Dermis lymphatic vessel endothelial cell (primary cell): ENCODE data around the gene BCAP29. TPM values are rescaled to one million over a fixed set of nuclear protein-coding genes. Genes with fewer than 3 reads are reported as not detected.

Source experiments
- total RNA-seq: library from RNA; depleted of rRNA; stranded (reverse); fragments of >200 nt; gene quantifications from 2 replicates; pipeline ENCODE4 v1.2.1, GENCODE V29; 2014

BCAP29 gene, protein sequence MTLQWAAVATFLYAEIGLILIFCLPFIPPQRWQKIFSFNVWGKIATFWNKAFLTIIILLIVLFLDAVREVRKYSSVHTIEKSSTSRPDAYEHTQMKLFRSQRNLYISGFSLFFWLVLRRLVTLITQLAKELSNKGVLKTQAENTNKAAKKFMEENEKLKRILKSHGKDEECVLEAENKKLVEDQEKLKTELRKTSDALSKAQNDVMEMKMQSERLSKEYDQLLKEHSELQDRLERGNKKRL
- 74.1 and 79.2 TPM in 2 replicates for total RNA-seq

DNA sequence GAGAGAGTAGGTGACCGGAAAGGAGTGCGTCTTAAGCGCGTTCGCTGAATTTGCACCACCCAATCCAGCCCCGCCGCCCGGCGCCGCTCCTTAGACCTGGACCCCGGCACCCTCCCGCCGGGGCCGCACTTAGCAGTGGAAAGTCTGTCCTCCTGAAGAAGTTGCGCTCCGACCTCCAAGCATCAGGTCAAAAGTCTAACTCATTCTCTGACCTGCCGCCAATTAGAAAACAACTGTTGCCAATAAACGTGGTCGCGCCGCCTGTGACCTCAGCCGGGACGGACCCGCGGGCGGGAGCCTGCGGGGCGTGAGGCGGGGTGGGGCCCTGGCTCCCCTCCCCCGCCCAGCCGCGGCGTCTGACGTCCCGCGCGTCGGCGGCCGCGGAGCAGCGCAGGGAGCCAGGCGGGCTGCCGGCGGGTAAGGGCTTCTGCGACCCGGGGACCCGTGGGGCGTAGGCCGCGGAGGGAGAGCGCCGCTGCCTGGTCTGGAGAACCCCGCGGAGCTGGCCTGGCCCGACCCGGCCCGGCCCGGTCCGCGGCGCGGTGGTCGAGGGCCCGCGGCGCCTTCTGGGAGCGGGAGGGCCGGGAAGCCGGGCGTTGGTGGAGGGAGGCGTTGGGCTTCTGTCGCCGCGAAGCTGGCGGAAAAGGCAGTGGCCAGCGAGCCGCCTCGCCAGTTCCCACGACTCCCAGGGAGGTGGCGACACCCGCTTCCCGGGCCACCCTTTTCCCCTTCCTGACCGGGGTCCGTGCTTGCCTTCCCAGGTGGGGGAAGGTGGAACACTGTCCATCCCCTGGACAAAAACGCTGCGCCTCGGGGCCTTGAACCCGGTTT is at the start of gene BCAP29:
BCAP29 (plus strand) TSS at position 362 of the 831 bp plus-strand sequence. CDS start 527 bp downstream, outside the sequence.

DNA sequence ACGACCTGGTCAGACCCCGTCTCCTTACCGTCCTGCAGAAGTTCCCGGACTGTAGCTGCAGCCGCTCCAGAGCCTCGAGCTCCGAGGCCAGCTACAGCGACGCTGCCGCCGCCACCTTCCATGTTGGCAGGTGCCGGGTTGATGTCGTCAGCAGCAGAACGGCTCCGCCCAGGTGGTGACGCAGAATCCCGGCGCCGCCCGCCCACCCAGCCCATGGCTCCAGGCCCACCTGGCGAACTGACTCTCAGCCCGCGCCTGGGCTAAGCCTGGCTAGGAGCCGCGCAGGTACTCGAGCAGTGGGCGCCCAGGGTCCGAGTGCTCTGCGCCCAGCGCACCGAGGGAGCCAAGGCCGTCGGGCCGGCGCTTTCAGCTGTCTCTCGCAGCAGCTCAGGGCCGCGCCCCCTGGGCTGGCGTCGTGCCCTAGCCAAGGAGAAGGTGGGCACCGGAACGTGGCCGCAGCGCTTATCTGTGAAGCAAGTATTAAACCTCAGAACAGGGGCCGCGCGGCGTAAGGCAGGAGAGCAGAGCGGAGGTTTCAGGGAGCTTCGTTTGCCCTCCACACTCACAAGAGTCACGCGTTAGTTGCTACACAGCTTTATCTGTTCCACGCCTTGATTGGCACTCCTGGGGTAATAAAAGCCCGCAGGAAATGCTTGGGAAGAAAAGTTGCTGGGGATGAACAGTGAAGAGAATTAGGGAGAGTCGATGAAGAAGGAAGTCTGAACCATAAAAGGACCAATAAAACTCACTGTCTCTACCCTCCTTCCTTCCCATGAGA is 16.1 kb upstream of the BCAP29 start, which contains the start of the genes COG5 and DUS4L:
COG5 (minus strand) TSS at position 146 of the 778 bp plus-strand sequence; CDS start at position 122, 24 bp downstream.
DUS4L (plus strand) TSS at position 197 of the 778 bp plus-strand sequence. CDS start 3,100 bp downstream, outside the sequence.

DNA sequence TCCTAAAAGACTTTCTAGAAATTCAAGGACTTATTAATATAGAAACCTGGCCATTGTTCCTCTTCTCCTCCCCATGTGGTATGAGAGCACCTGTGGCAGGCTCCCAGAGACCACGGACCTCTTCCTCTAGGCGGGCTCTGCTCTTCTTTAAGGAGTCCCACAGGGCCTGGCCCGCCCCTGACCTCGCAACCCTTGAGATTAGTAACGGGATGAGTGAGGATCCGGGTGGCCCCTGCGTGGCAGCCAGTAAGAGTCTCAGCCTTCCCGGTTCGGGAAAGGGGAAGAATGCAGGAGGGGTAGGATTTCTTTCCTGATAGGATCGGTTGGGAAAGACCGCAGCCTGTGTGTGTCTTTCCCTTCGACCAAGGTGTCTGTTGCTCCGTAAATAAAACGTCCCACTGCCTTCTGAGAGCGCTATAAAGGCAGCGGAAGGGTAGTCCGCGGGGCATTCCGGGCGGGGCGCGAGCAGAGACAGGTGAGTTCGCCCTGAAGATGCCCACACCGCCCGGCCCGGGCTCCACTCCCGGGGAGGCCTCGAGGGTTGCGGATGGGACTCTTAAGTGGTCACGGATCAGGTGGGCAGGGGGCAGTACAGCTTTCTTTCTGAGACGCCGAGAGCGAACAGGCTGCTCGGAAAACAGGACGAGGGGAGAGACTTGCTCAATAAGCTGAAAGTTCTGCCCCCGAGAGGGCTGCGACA is 80.5 kb downstream of the BCAP29 start, which contains the start of gene SLC26A4:
SLC26A4 (plus strand) TSS at position 448 of the 700 bp plus-strand sequence. CDS start 814 bp downstream, outside the sequence.

Other genes with a start within 250 kb of the BCAP29 start
- not detected in 2 replicates for gene GPR22, start 110.2 kb upstream of the BCAP29 start, total RNA-seq
- gene COG5, start 16.3 kb upstream of the BCAP29 start, total RNA-seq, result 19.0 and 26.4 TPM in 2 replicates
- 2.9 and 4.4 TPM in 2 replicates for gene DUS4L, start 16.3 kb upstream of the BCAP29 start, total RNA-seq
- gene SLC26A4, start 80.6 kb downstream of the BCAP29 start, total RNA-seq, result 3.4 and 4.9 TPM in 2 replicates
- 10.2 and 17.5 TPM in 2 replicates for gene CBLL1, start 163.9 kb downstream of the BCAP29 start, total RNA-seq
- not detected in 2 replicates for gene SLC26A3, start 223.0 kb downstream of the BCAP29 start, total RNA-seq